Measurements from ENCODE around the gene CNOT8.
A peak's percentile ranks its signal among the peaks of the same experiment; 100 is the strongest.
"Not testable (repeated sequence)": the region's sequence is repeated elsewhere in the genome, so short reads cannot be mapped to it uniquely, and the experiment has no call there.

CNOT8 gene

GRCh38 chr5:154866841-154867240, 8.4 kb downstream of the CNOT8 start:
- DNase-seq: no peak

- DNase-seq: peak in 1 of 2 donors; percentile 16
Measured at GRCh38 chr5:154868702-154869101, 10.3 kb downstream of the CNOT8 start.

GRCh38 chr5:154871734-154872133, 13.3 kb downstream of the CNOT8 start:
- DNase-seq: no peak

- DNase-seq: no peak
Measured at GRCh38 chr5:154873791-154874331, 15.4 kb downstream of the CNOT8 start.

- no peak for DNase-seq
Measured at GRCh38 chr5:154878642-154879335, 20.4 kb downstream of the CNOT8 start.

GRCh38 chr5:154881986-154882385, 23.6 kb downstream of the CNOT8 start:
- no peak for DNase-seq

GRCh38 chr5:154884424-154884823, 26.0 kb downstream of the CNOT8 start:
- DNase-seq: no peak

- DNase-seq: no peak
Measured at GRCh38 chr5:154885439-154885838, 27.0 kb downstream of the CNOT8 start.

GRCh38 chr5:154892369-154892771, 33.9 kb downstream of the CNOT8 start:
- no peak for DNase-seq

GRCh38 chr5:154893381-154893780, 35.0 kb downstream of the CNOT8 start:
- DNase-seq: no peak

- no peak for DNase-seq
Measured at GRCh38 chr5:154895606-154896561, 37.5 kb downstream of the CNOT8 start.

GRCh38 chr5:154896562-154897165, 38.2 kb downstream of the CNOT8 start:
- DNase-seq: no peak

- no peak for DNase-seq
Measured at GRCh38 chr5:154898210-154898609, 39.8 kb downstream of the CNOT8 start.

GRCh38 chr5:154899151-154899816, 40.9 kb downstream of the CNOT8 start:
- no peak for DNase-seq

GRCh38 chr5:154900066-154900465, 41.6 kb downstream of the CNOT8 start:
- no peak for DNase-seq

GRCh38 chr5:154901276-154901675, 42.8 kb downstream of the CNOT8 start:
- DNase-seq: no peak

- DNase-seq: no peak
Measured at GRCh38 chr5:154901913-154902312, 43.5 kb downstream of the CNOT8 start.

- not testable (repeated sequence) for DNase-seq
Measured at GRCh38 chr5:154905601-154906000, 47.2 kb downstream of the CNOT8 start.

GRCh38 chr5:154916874-154917273, 58.4 kb downstream of the CNOT8 start:
- DNase-seq: no peak

- no peak for DNase-seq
Measured at GRCh38 chr5:154917757-154918156, 59.3 kb downstream of the CNOT8 start.

- DNase-seq: no peak
Measured at GRCh38 chr5:154923441-154924430, 65.3 kb downstream of the CNOT8 start.
